Fibroblast of the aortic adventitia (primary cell): ENCODE measurements around the gene STAU1. TPM values are rescaled to one million over a fixed set of nuclear protein-coding genes. Genes with fewer than 3 reads are reported as not detected.
"Not testable (repeated sequence)": the region's sequence is repeated elsewhere in the genome, so short reads cannot be mapped to it uniquely, and the experiment has no call there.

Source experiments
- DNase-seq: peaks from one replicate; pipeline ENCODE4 v3.0.0-alpha.2; 2010; ENCODE audit warnings: low read depth
- H3K4me3 ChIP-seq: 2 replicates; pipeline ENCODE4 v1.5.1; 2011; ENCODE audit warnings: low read depth, mild to moderate bottlenecking, control low read depth, low read length, moderate library complexity
- CTCF ChIP-seq: IDR thresholded peaks from 2 replicates; pipeline ENCODE4 v1.5.1; 2011; ENCODE audit warnings: mild to moderate bottlenecking, low read length, control low read depth, inconsistent platforms; ENCODE audit not compliant: insufficient read depth
- total RNA-seq: library from RNA; depleted of rRNA; stranded (reverse); fragments of >200 nt; gene quantifications from 2 replicates; pipeline ENCODE4 v1.2.3, GENCODE V29; 2012; ENCODE audit warnings: low replicate concordance

The STAU1 gene
- total RNA-seq, 1 donor = 60.0 TPM

- DNase-seq = peak; percentile 99
- peak within 1 kb of the TSS; percentile 100 for H3K4me3 ChIP-seq
- TF ChIP-seq CTCF = no peak
Measured at GRCh38 chr20:49219091-49219923, 31.2 kb upstream of the STAU1 start, which contains the start of gene DDX27. Gene DDX27 (plus strand): TSS chr20:49219416. CDS start chr20:49219449, 33 bp downstream.

- peak overlapping the region; percentile 6 for H3K4me3 ChIP-seq
- DNase-seq = not testable (repeated sequence)
Measured at GRCh38 chr20:49218739-49219090, 30.6 kb upstream of the STAU1 start.

- peak; percentile 93 for DNase-seq
- peak; percentile 87 for TF ChIP-seq CTCF
- no peak overlapping the region for H3K4me3 ChIP-seq
Measured at GRCh38 chr20:49216991-49217578, 29.0 kb upstream of the STAU1 start.

- TF ChIP-seq CTCF = no peak
Measured at GRCh38 chr20:49215232-49215631, 27.1 kb upstream of the STAU1 start.

GRCh38 chr20:49214571-49214970 is 26.4 kb upstream of the STAU1 start:
- no peak for TF ChIP-seq CTCF
- H3K4me3 ChIP-seq = no peak overlapping the region
- no peak for DNase-seq

More at GRCh38 chr20:49215232-49215631, 27.1 kb upstream of the STAU1 start:
- no peak overlapping the region for H3K4me3 ChIP-seq
- DNase-seq = no peak

GRCh38 chr20:49210757-49211110 is 22.6 kb upstream of the STAU1 start:
- H3K4me3 ChIP-seq = no peak overlapping the region

More at GRCh38 chr20:49210757-49211110, 22.6 kb upstream of the STAU1 start:
- TF ChIP-seq CTCF = no peak
- DNase-seq = no peak
